A673 (cell line): ENCODE results near the gene MVB12A.

Experiments used
- EZH2 ChIP-seq: fragments of 200-600 bp; sonication (generic); IDR thresholded peaks from 2 replicates; pipeline ENCODE4 v1.6.1; 2017; ENCODE audit warnings: borderline replicate concordance, low read depth, mild to moderate bottlenecking, mixed read lengths, antibody characterized with exemption, low read length; ENCODE audit not compliant: poor library complexity, severe bottlenecking
- TF ChIP-seq, protein P1 (sequence below): fragments of 300-800, 200-600 bp; sonication (generic); conservative IDR thresholded peaks from 2 replicates; pipeline ENCODE4 v1.5.1; 2017; ENCODE audit warnings: low read depth, mild to moderate bottlenecking, antibody characterized with exemption, low read length, moderate library complexity, mixed read lengths

DNA sequence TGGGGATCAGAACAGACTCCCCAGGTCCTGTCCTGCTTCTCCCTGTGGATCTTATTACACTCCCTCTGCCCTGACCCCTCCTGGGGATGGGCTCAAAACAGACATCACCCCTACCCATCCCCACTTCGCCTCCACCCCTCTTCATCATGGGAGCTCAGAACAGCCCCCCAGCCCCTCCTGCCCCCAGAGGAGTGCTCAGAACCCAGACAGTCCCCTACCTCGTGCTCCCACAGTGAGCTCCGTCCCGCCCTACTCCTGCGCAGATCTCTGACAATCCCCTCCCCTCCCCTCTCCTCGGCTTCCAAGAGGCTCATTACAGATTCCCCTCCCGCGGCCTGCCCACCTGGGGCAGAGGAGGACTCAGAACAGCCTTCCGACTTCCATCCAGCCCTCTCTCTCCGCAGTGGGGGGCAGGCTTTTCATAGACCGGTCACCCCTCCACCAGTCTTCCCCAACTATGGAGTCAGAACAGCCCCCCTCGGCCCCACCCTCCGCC, 34.8 kb downstream of the MVB12A start:
- TF ChIP-seq, protein P1, sequence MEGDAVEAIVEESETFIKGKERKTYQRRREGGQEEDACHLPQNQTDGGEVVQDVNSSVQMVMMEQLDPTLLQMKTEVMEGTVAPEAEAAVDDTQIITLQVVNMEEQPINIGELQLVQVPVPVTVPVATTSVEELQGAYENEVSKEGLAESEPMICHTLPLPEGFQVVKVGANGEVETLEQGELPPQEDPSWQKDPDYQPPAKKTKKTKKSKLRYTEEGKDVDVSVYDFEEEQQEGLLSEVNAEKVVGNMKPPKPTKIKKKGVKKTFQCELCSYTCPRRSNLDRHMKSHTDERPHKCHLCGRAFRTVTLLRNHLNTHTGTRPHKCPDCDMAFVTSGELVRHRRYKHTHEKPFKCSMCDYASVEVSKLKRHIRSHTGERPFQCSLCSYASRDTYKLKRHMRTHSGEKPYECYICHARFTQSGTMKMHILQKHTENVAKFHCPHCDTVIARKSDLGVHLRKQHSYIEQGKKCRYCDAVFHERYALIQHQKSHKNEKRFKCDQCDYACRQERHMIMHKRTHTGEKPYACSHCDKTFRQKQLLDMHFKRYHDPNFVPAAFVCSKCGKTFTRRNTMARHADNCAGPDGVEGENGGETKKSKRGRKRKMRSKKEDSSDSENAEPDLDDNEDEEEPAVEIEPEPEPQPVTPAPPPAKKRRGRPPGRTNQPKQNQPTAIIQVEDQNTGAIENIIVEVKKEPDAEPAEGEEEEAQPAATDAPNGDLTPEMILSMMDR, result no peak
- no peak for TF ChIP-seq EZH2
